Trophoblast cell (in vitro differentiated cells and primary cell): ENCODE measurements around the gene APOC3.

ENCODE experiments used
- DNase-seq, 2 donors: peaks; one replicate each; pipeline ENCODE4 v3.0.0-alpha.2; 2016
- H2AFZ ChIP-seq: 2 replicates; pipeline ENCODE4 v1.6.1; 2013; ENCODE audit warnings: low read length, moderate library complexity, mild to moderate bottlenecking; ENCODE audit not compliant: insufficient read depth, poor library complexity
- H2AK5ac ChIP-seq: 2 replicates; pipeline ENCODE4 v1.6.1; 2013; ENCODE audit warnings: mild to moderate bottlenecking, low read length
- H2BK120ac ChIP-seq: 2 replicates; pipeline ENCODE4 v1.6.1; 2013; ENCODE audit warnings: low read length, mild to moderate bottlenecking, moderate library complexity; ENCODE audit not compliant: insufficient read depth, poor library complexity
- H2BK12ac ChIP-seq: 2 replicates; pipeline ENCODE4 v1.6.1; 2013; ENCODE audit warnings: mild to moderate bottlenecking, low read length, moderate library complexity
- H2BK5ac ChIP-seq: 2 replicates; pipeline ENCODE4 v1.6.1; 2013; ENCODE audit warnings: low read length, low read depth, moderate library complexity, mild to moderate bottlenecking; ENCODE audit not compliant: poor library complexity
- H3K14ac ChIP-seq: 2 replicates; pipeline ENCODE4 v1.6.1; 2013; ENCODE audit warnings: mild to moderate bottlenecking, low read length
- H3K18ac ChIP-seq: 2 replicates; pipeline ENCODE4 v1.6.1; 2013; ENCODE audit warnings: mild to moderate bottlenecking, low read length
- H3K23ac ChIP-seq: 2 replicates; pipeline ENCODE4 v1.6.1; 2013; ENCODE audit warnings: low read length
- H3K27ac ChIP-seq: 2 replicates; pipeline ENCODE4 v1.5.1; 2013; ENCODE audit warnings: low read depth, mild to moderate bottlenecking, inconsistent platforms, low read length, moderate library complexity
- H3K27me3 ChIP-seq: 2 replicates; pipeline ENCODE4 v1.6.1; 2013; ENCODE audit warnings: inconsistent platforms, mild to moderate bottlenecking, low read length, moderate library complexity; ENCODE audit not compliant: insufficient read depth
- H3K36me3 ChIP-seq, 2 experiments: 1 replicate in 1 of 2; 2 replicates in 1 of 2; pipeline ENCODE4 v1.6.1; 2013; ENCODE audit warnings: low read length in 2 of 2, mild to moderate bottlenecking in 2 of 2, moderate library complexity in 1 of 2; ENCODE audit not compliant: insufficient read depth in 2 of 2, control insufficient read depth in 1 of 2
- H3K4ac ChIP-seq: 2 replicates; pipeline ENCODE4 v1.6.1; 2013; ENCODE audit warnings: low read depth, mild to moderate bottlenecking, low read length, moderate library complexity
- H3K4me1 ChIP-seq, 2 experiments: 1 replicate in 1 of 2; 2 replicates in 1 of 2; pipeline ENCODE4 v1.6.1; 2013; ENCODE audit warnings: low read length in 2 of 2, mild to moderate bottlenecking in 2 of 2, moderate library complexity in 1 of 2; ENCODE audit not compliant: insufficient read depth in 2 of 2, control insufficient read depth in 1 of 2
- H3K4me2 ChIP-seq: 2 replicates; pipeline ENCODE4 v1.6.1; 2013; ENCODE audit warnings: inconsistent platforms, mild to moderate bottlenecking, low read length, moderate library complexity
- H3K4me3 ChIP-seq: 2 replicates; pipeline ENCODE4 v1.5.1; 2013; ENCODE audit warnings: mild to moderate bottlenecking, low read depth, low read length, inconsistent platforms
- H3K79me1 ChIP-seq: one replicate; pipeline ENCODE4 v1.6.1; 2013; ENCODE audit warnings: low read length
- H3K79me2 ChIP-seq: 2 replicates; pipeline ENCODE4 v1.6.1; 2013; ENCODE audit warnings: low read length, mild to moderate bottlenecking; ENCODE audit not compliant: control insufficient read depth, insufficient read depth, poor library complexity
- H3K9ac ChIP-seq: 2 replicates; pipeline ENCODE4 v1.6.1; 2013; ENCODE audit warnings: mild to moderate bottlenecking, low read length
- H3K9me3 ChIP-seq: 2 replicates; pipeline ENCODE4 v1.6.1; 2013; ENCODE audit warnings: low read depth, mild to moderate bottlenecking, control low read depth, inconsistent platforms, low read length; ENCODE audit not compliant: insufficient read depth
- H4K12ac ChIP-seq: 2 replicates; pipeline ENCODE4 v1.6.1; 2013; ENCODE audit warnings: low read depth, mild to moderate bottlenecking, low read length, moderate library complexity
- H4K8ac ChIP-seq: 2 replicates; pipeline ENCODE4 v1.6.1; 2013; ENCODE audit warnings: low read depth, mild to moderate bottlenecking, low read length, moderate library complexity
- H4K91ac ChIP-seq: one replicate; pipeline ENCODE4 v1.6.1; 2013; ENCODE audit warnings: low read depth, mild to moderate bottlenecking, low read length, moderate library complexity
- WGBS: extraction: QIAGEN DNeasy Blood & Tissue Kit; methylation state at CpG from one replicate; pipeline ENCODE4 v1.1.7; 2013; ENCODE audit warnings: missing lambda C conversion rate; ENCODE audit not compliant: insufficient read length, insufficient coverage; ENCODE audit errors: extremely low coverage; 5-methylcytosine and 5-hydroxymethylcytosine counted together

APOC3 gene

DNA sequence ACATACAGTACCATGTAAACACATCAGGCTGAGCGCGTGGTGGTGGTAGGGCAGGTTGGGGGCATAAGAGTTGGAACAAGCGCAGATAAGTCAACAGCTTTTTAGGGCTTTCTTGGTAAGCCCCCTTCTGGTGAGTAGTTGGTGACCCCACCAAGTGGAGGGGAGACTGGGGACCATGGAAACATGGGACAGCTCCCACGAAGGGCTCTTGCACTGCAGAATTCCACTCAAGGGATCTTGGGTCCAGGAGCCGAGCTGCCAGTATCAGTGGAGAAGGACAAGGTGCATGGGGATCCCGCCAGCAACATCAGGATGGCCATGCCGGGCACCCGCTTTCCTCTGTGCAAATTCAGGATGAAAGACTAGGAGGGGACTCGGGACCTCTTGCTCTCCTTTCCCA, 14.0 kb downstream of the APOC3 start:
- H3K14ac ChIP-seq, result no peak overlapping the region
- no peak overlapping the region for H2BK12ac ChIP-seq
- H3K27me3 ChIP-seq, result no peaks in the 10 kb centered on the region
- no peaks in the 10 kb centered on the region for H3K9me3 ChIP-seq
- H3K18ac ChIP-seq, result no peak overlapping the region
- H3K4me2 ChIP-seq, result no peak overlapping the region
- no peak overlapping the region for H3K4ac ChIP-seq
- no CpG with 5 or more reads among the region's 9 CpGs for WGBS
- H3K9ac ChIP-seq, result no peak overlapping the region
- H4K12ac ChIP-seq, result no peak overlapping the region
- H2AK5ac ChIP-seq, result no peak overlapping the region
- H3K79me1 ChIP-seq, result no peaks in the 10 kb centered on the region
- no peaks in the 10 kb centered on the region for H3K79me2 ChIP-seq
- no peaks in the 10 kb centered on the region for H3K4me1 ChIP-seq
- H3K36me3 ChIP-seq, result peaks cover 24 to 30% of the 10 kb centered on the region in 2 experiments
- H4K8ac ChIP-seq, result no peak overlapping the region
- H2AFZ ChIP-seq, result no peak overlapping the region
- no peak for DNase-seq
- H2BK5ac ChIP-seq, result no peak overlapping the region
- no peak overlapping the region for H4K91ac ChIP-seq
- H2BK120ac ChIP-seq, result no peak overlapping the region
- no peak overlapping the region for H3K4me3 ChIP-seq
- no peak overlapping the region for H3K27ac ChIP-seq
- H3K23ac ChIP-seq, result no peak overlapping the region

DNA sequence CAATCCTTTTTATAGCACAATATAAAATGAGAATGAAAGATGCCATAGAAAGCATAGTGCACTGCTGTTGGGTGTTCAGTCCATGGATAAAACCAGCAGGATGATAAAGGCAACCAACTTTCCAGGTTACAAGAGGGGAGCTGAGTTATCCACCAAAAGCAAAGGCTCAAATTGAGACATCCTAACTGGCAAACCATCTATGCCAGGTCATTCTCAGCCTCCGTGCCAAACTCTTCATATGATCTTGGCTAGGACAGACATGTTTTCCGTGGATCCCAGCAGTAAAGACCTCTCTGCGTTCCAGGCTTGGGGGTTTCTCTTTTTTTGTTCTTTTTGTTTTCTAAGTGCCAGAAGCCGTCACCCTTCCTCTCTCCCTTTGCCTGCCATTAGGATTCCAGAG, 15.0 kb downstream of the APOC3 start:
- Histone ChIP-seq H3K23ac (no peak overlapping the region), H3K36me3 (peaks cover 28 to 34% of the 10 kb centered on the region in 2 experiments), H4K12ac (no peak overlapping the region), H3K18ac (no peak overlapping the region), H3K4ac (no peak overlapping the region), H3K4me1 (no peaks in the 10 kb centered on the region), H3K27me3 (no peaks in the 10 kb centered on the region), H3K4me2 (no peak overlapping the region), H2BK120ac (no peak overlapping the region), H4K8ac (no peak overlapping the region), H3K27ac (no peak overlapping the region), H2BK12ac (no peak overlapping the region), H2AFZ (no peak overlapping the region), H2AK5ac (no peak overlapping the region), H2BK5ac (no peak overlapping the region), H3K79me1 (no peaks in the 10 kb centered on the region), H4K91ac (no peak overlapping the region), H3K14ac (no peak overlapping the region), H3K4me3 (no peak overlapping the region), H3K9ac (no peak overlapping the region), H3K9me3 (no peaks in the 10 kb centered on the region), H3K79me2 (no peaks in the 10 kb centered on the region)
- DNase-seq, result no peak
- WGBS, result no CpG with 5 or more reads among the region's 4 CpGs

GRCh38 chr11:116847612-116848011, 17.9 kb downstream of the APOC3 start:
- Histone ChIP-seq H3K23ac (no peak overlapping the region), H3K9ac (no peak overlapping the region), H2BK12ac (no peak overlapping the region), H2BK5ac (no peak overlapping the region), H2AFZ (no peak overlapping the region), H2BK120ac (no peak overlapping the region), H4K91ac (no peak overlapping the region), H3K9me3 (no peaks in the 10 kb centered on the region), H4K8ac (no peak overlapping the region), H3K27ac (no peak overlapping the region), H3K79me1 (no peaks in the 10 kb centered on the region), H3K4me3 (no peak overlapping the region), H3K18ac (no peak overlapping the region), H3K4me1 (no peaks in the 10 kb centered on the region), H3K27me3 (no peaks in the 10 kb centered on the region), H2AK5ac (no peak overlapping the region), H3K4me2 (no peak overlapping the region), H3K79me2 (no peaks in the 10 kb centered on the region), H3K36me3 (peaks cover 30 to 36% of the 10 kb centered on the region in 2 experiments), H3K4ac (no peak overlapping the region), H4K12ac (no peak overlapping the region), H3K14ac (no peak overlapping the region)
- no CpG with 5 or more reads among the region's 4 CpGs for WGBS
- DNase-seq, result no peak

- DNase-seq, result no peak
- Histone ChIP-seq H4K8ac (no peak overlapping the region), H3K4me2 (no peak overlapping the region), H4K91ac (no peak overlapping the region), H2BK120ac (no peak overlapping the region), H3K79me1 (no peaks in the 10 kb centered on the region), H3K9ac (no peak overlapping the region), H3K23ac (no peak overlapping the region), H3K4me1 (no peaks in the 10 kb centered on the region), H3K36me3 (peaks cover 23 to 32% of the 10 kb centered on the region in 2 experiments), H3K4me3 (no peak overlapping the region), H3K9me3 (no peaks in the 10 kb centered on the region), H2AFZ (no peak overlapping the region), H3K14ac (no peak overlapping the region), H3K79me2 (no peaks in the 10 kb centered on the region), H4K12ac (no peak overlapping the region), H3K18ac (no peak overlapping the region), H2BK5ac (no peak overlapping the region), H2BK12ac (no peak overlapping the region), H3K4ac (no peak overlapping the region), H3K27ac (no peak overlapping the region), H2AK5ac (no peak overlapping the region), H3K27me3 (no peaks in the 10 kb centered on the region)
- no CpG with 5 or more reads among the region's 12 CpGs for WGBS
Measured at GRCh38 chr11:116849060-116849459, 19.4 kb downstream of the APOC3 start.
